Fibroblast of gingiva (primary cell): ENCODE results near the gene GDF2.

Experiments
- DNase-seq: peaks from one replicate; pipeline ENCODE4 v3.0.0-alpha.2; 2011; ENCODE audit warnings: low read depth

Gene GDF2

DNA sequence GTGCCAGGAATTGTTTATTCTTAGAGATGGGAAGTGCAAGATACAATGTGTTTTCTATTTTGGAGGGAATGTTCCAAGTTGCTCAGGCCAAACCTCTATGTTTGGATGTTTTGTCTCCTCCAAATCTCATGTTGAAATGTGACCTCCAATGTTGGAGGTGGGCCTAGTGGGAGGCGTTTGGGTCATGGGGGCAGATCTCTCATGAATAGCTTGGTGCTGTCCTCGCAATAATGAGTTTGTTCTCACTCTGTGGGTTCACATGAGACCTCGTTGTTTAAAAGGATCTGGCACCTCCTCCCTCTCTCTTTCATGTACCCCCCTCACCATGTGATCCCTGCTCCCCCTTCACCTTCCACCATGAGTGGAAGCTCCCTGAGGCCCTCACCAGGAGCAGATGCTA lies 30.6 kb upstream of the GDF2 start:
- DNase-seq: no peak

DNA sequence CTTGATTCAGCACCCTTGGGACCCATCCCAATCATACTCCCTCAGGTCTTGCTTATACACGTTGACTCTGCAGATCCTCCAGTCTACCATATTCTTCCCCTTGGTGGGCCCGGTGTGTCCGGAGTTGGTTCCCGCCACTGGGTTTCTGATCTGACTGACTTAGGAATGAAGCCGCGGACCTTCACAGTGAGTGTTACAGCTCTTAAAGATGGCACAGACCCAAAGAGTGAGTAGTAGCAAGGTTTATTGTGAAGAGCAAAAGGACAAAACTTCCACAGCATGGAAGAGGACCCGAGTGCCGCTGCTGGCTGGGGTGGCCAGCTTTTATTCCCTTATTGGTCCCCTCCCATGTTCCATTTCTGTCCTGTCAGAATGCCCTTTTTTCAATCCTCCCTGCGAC lies 28.2 kb upstream of the GDF2 start:
- no peak for DNase-seq

- DNase-seq: no peak
Measured at GRCh38 chr10:47294501-47294900, 27.8 kb upstream of the GDF2 start.

- no peak for DNase-seq
Measured at GRCh38 chr10:47295411-47295810, 26.8 kb upstream of the GDF2 start.

DNA sequence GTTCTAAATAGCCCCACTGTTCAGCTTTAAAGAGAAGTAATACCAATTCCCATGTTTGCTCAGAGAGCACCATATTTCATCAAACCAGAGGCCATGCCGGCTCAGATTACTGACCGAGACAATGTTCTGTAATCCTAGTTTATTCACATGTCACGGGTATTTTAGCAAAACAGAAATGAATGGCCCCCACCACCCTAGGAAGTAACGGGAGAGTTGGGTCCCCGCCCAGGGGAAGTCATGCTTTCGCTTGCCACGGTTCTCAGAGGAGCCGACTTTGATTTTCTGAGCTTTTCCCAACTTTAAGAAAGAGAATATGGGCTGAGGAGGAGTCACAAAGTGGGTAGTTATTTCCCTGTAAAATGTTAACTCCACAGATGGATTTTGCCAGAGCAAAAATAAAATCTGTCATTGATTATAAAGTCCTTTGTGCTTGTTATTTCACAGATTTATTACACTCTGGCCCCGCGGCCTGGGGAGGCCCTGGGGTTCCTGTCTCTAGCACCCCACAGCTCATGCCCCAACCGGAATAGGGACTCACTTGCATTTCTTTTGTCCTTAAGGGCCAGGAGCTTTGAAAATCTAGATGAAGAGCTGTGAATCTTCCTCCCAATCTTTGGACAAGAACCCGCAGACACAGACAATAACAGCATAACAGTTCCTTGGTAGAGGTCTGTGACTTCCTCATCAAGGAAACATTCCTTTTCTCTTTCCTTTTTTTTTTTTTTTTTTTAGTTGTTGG lies 25.9 kb upstream of the GDF2 start:
- no peak for DNase-seq

DNA sequence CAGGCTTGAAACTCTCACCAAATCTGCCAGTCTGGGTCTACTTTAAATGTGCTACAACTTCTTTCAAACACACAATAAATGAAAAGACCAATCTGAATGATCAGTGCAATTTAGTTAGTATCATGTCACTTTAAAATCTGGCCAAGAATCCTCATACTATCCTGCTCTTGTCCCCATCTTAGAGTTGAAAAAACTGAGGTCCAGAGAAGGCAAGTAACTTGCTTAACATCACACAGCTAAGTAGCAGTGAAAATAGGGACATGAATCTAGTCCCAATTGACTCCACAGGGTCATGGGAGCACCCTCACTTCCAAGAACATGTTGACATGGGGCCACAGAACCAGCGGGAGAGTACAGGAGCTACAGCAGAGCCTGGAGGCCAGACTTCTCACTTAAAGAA lies 25.3 kb upstream of the GDF2 start:
- no peak for DNase-seq

DNA sequence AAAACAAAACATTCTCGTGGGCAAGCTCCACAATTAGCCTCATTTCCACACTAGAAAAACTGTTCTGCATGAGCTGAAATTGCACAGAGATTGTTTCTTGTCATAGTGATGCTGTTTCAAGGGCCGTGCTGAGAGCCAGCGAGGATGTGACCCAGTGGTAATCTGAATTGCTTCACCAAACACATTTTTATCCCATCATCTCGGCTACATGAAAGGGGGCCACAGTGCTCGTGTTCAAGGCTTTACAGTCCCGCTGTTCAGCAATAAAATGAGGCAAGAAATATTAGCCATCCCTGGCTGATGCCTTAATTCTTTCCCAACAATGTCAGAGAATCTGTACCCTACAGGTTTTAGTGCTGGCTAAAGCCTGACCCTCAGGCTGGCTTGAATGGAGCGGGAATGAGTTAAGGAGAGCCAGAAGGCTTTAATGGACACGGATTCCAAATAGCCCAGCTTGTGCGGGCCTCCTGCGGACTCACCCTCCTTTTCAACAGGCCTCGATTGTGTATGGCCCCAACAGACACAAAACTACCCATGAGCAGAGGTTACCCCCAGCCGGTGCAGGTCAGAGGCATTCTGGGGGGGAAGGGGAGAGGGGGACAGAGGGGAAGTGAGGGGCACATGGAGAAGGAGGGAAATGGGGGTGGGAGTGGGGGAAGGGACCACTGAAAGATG lies 24.3 kb upstream of the GDF2 start:
- DNase-seq: no peak

GRCh38 chr10:47298715-47299114 lies 23.5 kb upstream of the GDF2 start:
- no peak for DNase-seq

DNA sequence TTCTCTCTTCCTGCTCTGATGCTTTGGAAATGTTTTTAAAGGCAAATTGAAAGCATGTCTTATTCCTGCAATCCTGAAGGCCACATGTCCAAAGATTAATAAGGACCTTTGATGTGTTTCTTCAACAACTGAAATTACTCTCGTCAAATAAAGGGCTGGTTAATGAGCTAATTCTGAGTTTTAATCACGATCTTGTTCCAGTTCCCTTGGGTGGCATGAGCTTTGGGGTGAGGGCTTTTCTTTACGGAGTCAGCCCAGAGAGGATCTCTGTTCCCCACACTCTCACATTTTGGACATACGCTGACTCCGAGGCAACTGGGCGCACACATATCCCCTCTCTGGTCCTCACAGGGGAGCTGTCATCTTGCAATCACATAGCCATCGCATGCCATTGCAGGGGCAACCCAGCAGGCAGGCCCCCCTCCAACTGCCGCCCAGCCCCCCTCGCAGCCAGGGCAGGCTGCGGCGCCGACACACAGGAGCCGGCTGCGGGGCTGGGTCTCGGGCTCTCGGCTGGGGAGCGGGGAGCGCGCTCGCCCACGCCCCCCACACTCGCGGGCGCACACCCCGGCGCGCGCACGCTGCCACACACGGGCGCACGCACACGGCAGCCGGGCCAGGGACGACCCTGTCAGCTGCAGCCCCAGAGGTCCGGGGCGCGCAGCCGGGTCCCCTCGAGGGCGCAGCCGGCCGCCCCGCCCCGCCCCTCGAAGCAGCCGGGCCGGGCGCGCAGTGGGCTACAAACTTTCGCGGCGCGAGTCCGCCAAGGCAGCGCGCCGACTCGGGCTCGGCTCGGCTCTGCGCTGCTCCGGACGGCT lies 22.4 kb upstream of the GDF2 start, which contains the start of gene GDF10:
GDF10 (plus strand) TSS at position 587 of the 818 bp plus-strand sequence. CDS start 455 bp downstream, outside the sequence.
- DNase-seq: no peak

- no peak for DNase-seq
Measured at GRCh38 chr10:47300429-47300931, 21.8 kb upstream of the GDF2 start.

GRCh38 chr10:47301833-47302232 lies 20.4 kb upstream of the GDF2 start:
- no peak for DNase-seq

DNA sequence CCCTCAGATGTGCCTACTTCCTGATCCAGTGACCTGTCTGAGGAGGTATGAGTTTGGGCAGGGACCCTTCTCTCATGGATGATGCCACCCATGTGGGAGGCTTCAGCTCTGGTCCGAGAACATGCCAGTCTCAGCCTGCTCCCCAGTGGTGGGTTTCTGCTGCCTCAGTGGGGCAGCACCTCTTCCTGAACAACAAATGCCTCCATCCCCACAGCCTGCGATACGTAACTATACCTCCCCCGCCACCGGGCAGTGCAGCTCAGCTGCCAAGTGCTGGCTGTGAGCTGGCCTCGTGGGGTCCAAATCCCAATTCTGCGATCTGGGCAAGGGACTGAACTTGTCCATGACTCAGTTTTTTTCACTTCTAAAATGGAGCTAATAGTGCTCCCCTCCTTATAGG lies 19.1 kb upstream of the GDF2 start:
- no peak for DNase-seq

GRCh38 chr10:47303866-47304265 lies 18.4 kb upstream of the GDF2 start:
- DNase-seq: no peak

GRCh38 chr10:47305566-47305965 lies 16.7 kb upstream of the GDF2 start:
- DNase-seq: no peak

DNA sequence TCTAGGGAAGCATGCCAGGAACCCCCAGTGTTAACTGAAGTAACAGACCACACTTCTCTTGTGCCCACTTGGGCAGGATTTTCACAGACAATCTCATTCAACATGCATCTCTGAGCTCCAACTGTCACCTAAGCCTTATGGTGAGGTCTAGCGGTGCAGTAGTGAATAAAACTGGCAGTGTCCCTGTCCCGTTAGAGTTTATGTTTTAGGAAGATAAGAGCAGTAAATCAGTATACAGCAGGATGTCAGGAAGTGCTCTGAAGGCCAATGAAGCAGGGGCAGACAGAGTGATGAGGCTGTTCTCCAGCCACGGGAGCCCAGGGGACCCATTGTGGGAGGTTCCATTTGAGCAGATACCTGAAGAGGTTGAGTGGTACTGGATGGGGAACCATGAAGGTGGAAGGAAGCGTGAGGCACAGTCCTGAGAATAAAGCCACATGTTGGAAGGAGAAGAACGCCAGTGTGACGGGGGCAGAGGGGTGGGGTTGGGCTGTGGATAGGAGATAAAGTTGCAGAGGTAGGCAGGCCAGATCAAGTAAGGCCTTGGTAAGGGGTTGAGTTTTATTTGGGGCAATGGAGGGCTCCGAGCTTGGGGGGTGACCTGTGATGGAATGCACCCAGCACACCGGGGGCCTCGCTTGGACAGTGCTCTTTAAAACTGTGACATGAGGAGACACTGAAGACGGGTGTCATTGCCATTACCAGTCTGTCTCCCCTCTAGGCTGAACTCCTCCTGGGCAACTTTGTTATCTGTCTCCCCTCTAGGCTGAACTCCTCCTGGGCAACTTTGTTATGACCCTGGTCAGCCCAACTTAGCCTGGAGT lies 15.7 kb upstream of the GDF2 start:
- DNase-seq: no peak

GRCh38 chr10:47307381-47307780 lies 14.9 kb upstream of the GDF2 start:
- DNase-seq: no peak

GRCh38 chr10:47308775-47309174 lies 13.5 kb upstream of the GDF2 start:
- DNase-seq: no peak

- DNase-seq: no peak
Measured at GRCh38 chr10:47309408-47310089, 12.7 kb upstream of the GDF2 start.

DNA sequence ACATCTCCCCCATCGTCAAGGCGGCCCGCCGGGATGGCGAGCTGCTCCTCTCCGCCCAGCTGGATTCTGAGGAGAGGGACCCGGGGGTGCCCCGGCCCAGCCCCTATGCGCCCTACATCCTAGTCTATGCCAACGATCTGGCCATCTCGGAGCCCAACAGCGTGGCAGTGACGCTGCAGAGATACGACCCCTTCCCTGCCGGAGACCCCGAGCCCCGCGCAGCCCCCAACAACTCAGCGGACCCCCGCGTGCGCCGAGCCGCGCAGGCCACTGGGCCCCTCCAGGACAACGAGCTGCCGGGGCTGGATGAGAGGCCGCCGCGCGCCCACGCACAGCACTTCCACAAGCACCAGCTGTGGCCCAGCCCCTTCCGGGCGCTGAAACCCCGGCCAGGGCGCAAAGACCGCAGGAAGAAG lies 12.2 kb upstream of the GDF2 start:
- no peak for DNase-seq

- DNase-seq: no peak
Measured at GRCh38 chr10:47311193-47311931, 10.9 kb upstream of the GDF2 start.
